H1 (cell line): ENCODE measurements around the gene MAST2. TPM values are rescaled to one million over a fixed set of nuclear protein-coding genes. Genes with fewer than 3 reads are reported as not detected.

Experiments used
- CTCF ChIA-PET: fragments of 300-600 bp; sonication (Branson Sonifier 250); formaldehyde crosslinking; loops from one replicate; lab custom pipeline; 2021; ENCODE audit not compliant: partially characterized antibody; lab: Charles Lee
- POLR2A ChIA-PET: fragments of 300-600 bp; sonication (Branson Sonifier 250); formaldehyde crosslinking; loops from one replicate; lab custom pipeline; 2021; ENCODE audit warnings: inconsistent platforms; ENCODE audit not compliant: partially characterized antibody; lab: Charles Lee
- DNase-seq, 2 experiments: peaks; one replicate each; pipeline versions ENCODE4 v3.0.0 to v3.0.0-alpha.2; 2010 to 2022; ENCODE audit warnings: low spot score in 2 of 2, low read depth in 1 of 2, mixed read lengths in 1 of 2
- FAIRE-seq: peaks from 2 replicates; lab custom pipeline; 2011; peaks lifted over from hg19 to GRCh38; lab: Jason Lieb, UNC
- H2AFZ ChIP-seq: 2 replicates; pipeline ENCODE4 v1.8.1; 2012; ENCODE audit warnings: low read length, inconsistent platforms
- H2AK5ac ChIP-seq: 2 replicates; pipeline ENCODE4 v1.6.1; 2013; ENCODE audit warnings: low read depth, low read length
- H2BK120ac ChIP-seq: replicated peaks from 2 replicates; pipeline ENCODE3; 2013; ENCODE audit warnings: low read depth, low read length, inconsistent platforms
- H2BK12ac ChIP-seq: 2 replicates; pipeline ENCODE4 v1.6.1; 2013; ENCODE audit warnings: low read depth, low read length
- H2BK15ac ChIP-seq: 2 replicates; pipeline ENCODE4 v1.6.1; 2013; ENCODE audit warnings: low read length
- H2BK20ac ChIP-seq: 2 replicates; pipeline ENCODE4 v1.6.1; 2013; ENCODE audit warnings: low read length
- H2BK5ac ChIP-seq: 2 replicates; pipeline ENCODE4 v1.6.1; 2013; ENCODE audit warnings: low read depth, low read length
- H3K14ac ChIP-seq: 2 replicates; pipeline ENCODE4 v1.6.1; 2013; ENCODE audit warnings: inconsistent platforms; ENCODE audit not compliant: insufficient read length
- H3K18ac ChIP-seq: 2 replicates; pipeline ENCODE4 v1.6.1; 2013; ENCODE audit warnings: low read length; ENCODE audit errors: extremely low read depth
- H3K23ac ChIP-seq: 2 replicates; pipeline ENCODE4 v1.6.1; 2013; ENCODE audit warnings: inconsistent platforms; ENCODE audit not compliant: insufficient read length
- H3K23me2 ChIP-seq: 2 replicates; pipeline ENCODE4 v1.6.1; 2013; ENCODE audit warnings: low read depth, low read length
- H3K27ac ChIP-seq: 2 replicates; pipeline ENCODE4 v1.6.1; 2011; ENCODE audit warnings: low read depth, low read length, inconsistent platforms
- H3K27me3 ChIP-seq, 4 experiments: replicated peaks in 1 of 4; 1 replicate in 1 of 4; 2 replicates in 3 of 4; pipeline versions ENCODE4 v1.6.1 to v1.8.1; 2011 to 2013; ENCODE audit warnings: low read length in 3 of 4, mild to moderate bottlenecking in 3 of 4, inconsistent platforms in 2 of 4, mixed read lengths in 2 of 4, moderate library complexity in 1 of 4; ENCODE audit not compliant: control insufficient read depth in 3 of 4, insufficient read depth in 3 of 4; ENCODE audit errors: extremely low read depth in 1 of 4
- H3K36me3 ChIP-seq, 4 experiments: 2 replicates each; pipeline versions ENCODE4 v1.6.1 to v1.8.1; 2011 to 2013; ENCODE audit warnings: mild to moderate bottlenecking in 4 of 4, low read length in 3 of 4, moderate library complexity in 2 of 4, control low read depth in 1 of 4, inconsistent platforms in 1 of 4; ENCODE audit not compliant: insufficient read depth in 4 of 4, control insufficient read depth in 2 of 4
- H3K4ac ChIP-seq: replicated peaks from 2 replicates; pipeline ENCODE3; 2013; ENCODE audit warnings: low read length, low read depth, mixed read lengths, inconsistent platforms; ENCODE audit not compliant: insufficient read length
- H3K4me1 ChIP-seq, 4 experiments: replicated peaks in 1 of 4; 1 replicate in 1 of 4; 2 replicates in 3 of 4; pipeline versions ENCODE4 v1.6.1 to v1.8.1; 2011 to 2013; ENCODE audit warnings: low read length in 3 of 4, inconsistent platforms in 2 of 4, mixed read lengths in 1 of 4; ENCODE audit not compliant: insufficient read depth in 4 of 4, control insufficient read depth in 3 of 4
- H3K4me2 ChIP-seq, 2 experiments: 2 replicates each; pipeline versions ENCODE4 v1.6.1 to v1.8.1; 2011 to 2013; ENCODE audit warnings: low read depth in 2 of 2, low read length in 2 of 2, control low read depth in 1 of 2, inconsistent platforms in 1 of 2, mild to moderate bottlenecking in 1 of 2; ENCODE audit not compliant: insufficient read depth in 1 of 2
- H3K4me3 ChIP-seq, 4 experiments: fragments of 200-600, 300-600 bp in 1 of 4; sonication (generic), shearing (Covaris generic), sonication (Bioruptor Twin) in 1 of 4; 2 replicates each; pipeline versions ENCODE4 v1.5.1 to v1.8.1; 2011 to 2016; ENCODE audit warnings: low read length in 4 of 4, low read depth in 3 of 4, control low read depth in 2 of 4, inconsistent platforms in 2 of 4, mild to moderate bottlenecking in 2 of 4, mixed read lengths in 1 of 4, moderate library complexity in 1 of 4; ENCODE audit not compliant: insufficient read depth in 2 of 4; ENCODE audit errors: extremely low read depth in 1 of 4
- H3K56ac ChIP-seq: replicated peaks from 2 replicates; pipeline ENCODE3; 2013; ENCODE audit warnings: low read depth, mild to moderate bottlenecking, mixed read lengths, low read length, inconsistent platforms; ENCODE audit not compliant: insufficient read length
- H3K79me1 ChIP-seq: 2 replicates; pipeline ENCODE4 v1.6.1; 2013; ENCODE audit warnings: low read depth, low read length, control low read depth
- H3K79me2 ChIP-seq, 2 experiments: 2 replicates each; pipeline versions ENCODE4 v1.6.1 to v1.8.1; 2012 to 2013; ENCODE audit warnings: low read length in 2 of 2, mild to moderate bottlenecking in 2 of 2, inconsistent platforms in 1 of 2; ENCODE audit not compliant: insufficient read depth in 2 of 2, control insufficient read depth in 1 of 2
- H3K9ac ChIP-seq, 4 experiments: replicated peaks in 1 of 4; 1 replicate in 1 of 4; 2 replicates in 3 of 4; pipeline versions ENCODE4 v1.6.1 to v1.8.1; 2011 to 2013; ENCODE audit warnings: low read depth in 3 of 4, low read length in 3 of 4, control low read depth in 2 of 4, mild to moderate bottlenecking in 2 of 4, moderate library complexity in 2 of 4, inconsistent platforms in 1 of 4; ENCODE audit errors: extremely low read depth in 1 of 4
- H3K9me3 ChIP-seq, 2 experiments: 2 replicates each; pipeline versions ENCODE4 v1.6.1 to v1.8.1; 2012 to 2013; ENCODE audit warnings: mild to moderate bottlenecking in 2 of 2, moderate library complexity in 2 of 2, control low read depth in 1 of 2, inconsistent platforms in 1 of 2, low read depth in 1 of 2, low read length in 1 of 2, mixed read lengths in 1 of 2; ENCODE audit not compliant: insufficient read depth in 2 of 2
- H4K20me1 ChIP-seq, 2 experiments: replicated peaks in 1 of 2; 2 replicates each; pipeline versions ENCODE3 to v1.8.1; 2011 to 2013; ENCODE audit warnings: inconsistent platforms in 2 of 2, low read length in 2 of 2, mild to moderate bottlenecking in 1 of 2; ENCODE audit not compliant: insufficient read depth in 2 of 2, control insufficient read depth in 1 of 2
- H4K5ac ChIP-seq: 2 replicates; pipeline ENCODE4 v1.6.1; 2013; ENCODE audit warnings: low read length, low read depth, mixed read lengths, inconsistent platforms; ENCODE audit not compliant: insufficient read length
- H4K8ac ChIP-seq: 2 replicates; pipeline ENCODE4 v1.8.0; 2013; ENCODE audit warnings: mild to moderate bottlenecking, moderate library complexity, low read length, inconsistent platforms; ENCODE audit not compliant: insufficient read depth; ENCODE audit errors: extremely low read depth
- H4K91ac ChIP-seq: replicated peaks from 2 replicates; pipeline ENCODE3; 2013; ENCODE audit warnings: low read length, mixed read lengths, inconsistent platforms; ENCODE audit not compliant: insufficient read length
- CBX5 ChIP-seq: fragments of 300-800, 300-1000 bp; sonication (generic); IDR thresholded peaks from 2 replicates; pipeline ENCODE4 v1.7.1; 2016; ENCODE audit warnings: antibody characterized with exemption, low read length, low read depth
- CBX8 ChIP-seq: fragments of 300-800, 300-1000 bp; sonication (generic); IDR thresholded peaks from 2 replicates; pipeline ENCODE4 v1.7.1; 2016; ENCODE audit warnings: low read depth, low read length, borderline replicate concordance
- CHD1 ChIP-seq: IDR thresholded peaks from 2 replicates; pipeline ENCODE4 v1.6.1; 2012; ENCODE audit warnings: low read depth, low read length, improper control_type of control experiment
- CTBP2 ChIP-seq: IDR thresholded peaks from 2 replicates; pipeline ENCODE4 v1.7.0; 2011; ENCODE audit warnings: borderline replicate concordance, mild to moderate bottlenecking, moderate library complexity, mixed read lengths, low read length; ENCODE audit not compliant: insufficient read depth, insufficient read length
- EZH2 ChIP-seq: fragments of 200-600 bp; sonication (generic); IDR thresholded peaks from 2 replicates; pipeline ENCODE4 v1.7.1; 2012; ENCODE audit warnings: low read depth, mild to moderate bottlenecking, moderate library complexity, low read length, inconsistent platforms; ENCODE audit not compliant: severe bottlenecking
- GTF2F1 ChIP-seq: IDR thresholded peaks from 2 replicates; pipeline ENCODE4 v1.6.1; 2012; ENCODE audit warnings: low read depth, low read length, improper control_type of control experiment, borderline replicate concordance
- JUND ChIP-seq: IDR thresholded peaks from 2 replicates; pipeline ENCODE4 v1.6.1; 2011; ENCODE audit warnings: mild to moderate bottlenecking, improper control_type of control experiment, low read length
- PHF8 ChIP-seq: fragments of 200-600 bp; sonication (generic); conservative IDR thresholded peaks from 2 replicates; pipeline ENCODE4 v1.7.1; 2012; ENCODE audit warnings: low read depth, mild to moderate bottlenecking, inconsistent platforms, low read length, moderate library complexity
- RBBP5 ChIP-seq: IDR thresholded peaks from 2 replicates; pipeline ENCODE4 v1.7.1; 2012; ENCODE audit warnings: low read depth, mild to moderate bottlenecking, inconsistent platforms, low read length, moderate library complexity, borderline replicate concordance
- TAF7 ChIP-seq: optimal IDR thresholded peaks from 2 replicates; pipeline ENCODE3; 2011; ENCODE audit warnings: low read depth, mild to moderate bottlenecking, inconsistent platforms, low read length, moderate library complexity, borderline replicate concordance
- WGBS, 2 experiments: shearing (Covaris generic) in 1 of 2; methylation state at CpG; one replicate each; pipeline versions ENCODE4 v1.1.6 to v1.1.7; 2013 to 2015; ENCODE audit warnings: low lambda C conversion rate in 2 of 2, mixed read lengths in 2 of 2, inconsistent platforms in 1 of 2, low coverage in 1 of 2, missing lambda C conversion rate in 1 of 2; ENCODE audit not compliant: insufficient replicate concordance in 2 of 2, insufficient coverage in 1 of 2, insufficient read length in 1 of 2; ENCODE audit errors: extremely low coverage in 1 of 2, missing lambda C conversion rate in 1 of 2; 5-methylcytosine and 5-hydroxymethylcytosine counted together
- polyA plus RNA-seq, 7 experiments: library from polyadenylated mRNA; depleted of rRNA in 3 of 7; stranded (reverse) in 5 of 7; unstranded in 2 of 7; fragments of >200 nt in 5 of 7; fragments of 200-250 nt in 2 of 7; gene quantifications; 1 replicate in 5 of 7; 2 replicates in 1 of 7; 4 replicates in 1 of 7; pipeline versions ENCODE4 v1.2.1 to v1.2.3, GENCODE V29; 2011 to 2013; ENCODE audit warnings: missing spikeins in 2 of 7, mixed read lengths in 2 of 7
- total RNA-seq: library from RNA; stranded (reverse); fragmentation: NEBNext Ultra II Directional; extraction: Animal tissue kit (Norgen Biotek cat#: 25700); gene quantifications from 2 replicates; pipeline ENCODE4 v1.2.1, GENCODE V29; 2021
- TF ChIP-seq, protein P1 (sequence below): IDR thresholded peaks from 2 replicates; pipeline ENCODE4 v1.6.1; 2011; ENCODE audit warnings: low read length, improper control_type of control experiment

Gene MAST2
- total and polyA plus RNA-seq, 2 of the 8 experiments (the other 6 are each of a cell fraction or from before 2014, with no cell fraction given), result 20.5 to 35.4 TPM

DNA sequence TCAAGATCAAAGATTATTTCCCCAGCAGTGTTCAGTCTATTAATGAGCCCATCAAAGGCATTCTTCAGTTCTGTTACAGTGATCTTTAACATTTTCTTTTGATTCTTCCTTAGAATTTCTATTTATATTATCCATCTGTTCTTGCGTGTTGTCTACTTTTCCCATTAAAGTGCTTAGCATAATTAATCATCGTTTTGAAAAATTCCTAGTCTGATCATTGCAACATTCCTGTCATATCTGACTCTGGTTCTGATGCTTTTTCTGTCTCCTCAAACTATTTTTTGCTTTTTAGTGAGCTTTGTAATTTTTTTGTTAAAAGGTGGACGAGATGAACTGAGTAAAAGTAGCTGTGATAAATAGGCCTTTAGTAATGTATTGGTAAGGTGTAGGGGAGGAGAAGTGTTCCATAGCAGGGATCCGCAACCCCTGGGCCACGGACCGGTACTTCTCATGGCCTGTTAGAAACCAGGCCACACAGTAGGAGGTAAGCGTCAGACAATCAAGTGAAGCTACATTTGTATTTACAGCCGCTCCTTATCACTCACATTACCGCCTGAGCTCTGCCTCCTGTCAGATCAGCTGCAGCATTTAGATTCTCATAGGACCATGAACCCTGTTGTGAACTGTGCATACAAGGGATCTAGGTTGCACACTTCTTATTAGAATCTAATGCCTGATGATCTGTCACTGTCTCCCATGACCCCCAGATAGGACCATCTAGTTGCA lies 165.7 kb downstream of the MAST2 start:
- H3K27ac ChIP-seq, result no peak overlapping the region
- H3K4me2 ChIP-seq, result no peak overlapping the region
- H3K4me1 ChIP-seq, result no peaks in the 10 kb centered on the region
- H3K9me3 ChIP-seq, result no peaks in the 10 kb centered on the region
- DNase-seq, result no peak
- H3K23ac ChIP-seq, result no peak overlapping the region
- H4K20me1 ChIP-seq, result no peaks in the 10 kb centered on the region
- H3K36me3 ChIP-seq, result peaks cover 0 to 8% (median 0%) of the 10 kb centered on the region in 4 experiments; a peak in 2 of 8 replicates
- no peak overlapping the region for H2BK15ac ChIP-seq
- H3K56ac ChIP-seq, result no peak overlapping the region
- no peak overlapping the region for H3K4me3 ChIP-seq
- H3K4ac ChIP-seq, result no peak overlapping the region
- H4K8ac ChIP-seq, result no peak overlapping the region
- H2BK20ac ChIP-seq, result no peak overlapping the region
- H3K9ac ChIP-seq, result no peak overlapping the region
- no peak overlapping the region for H3K14ac ChIP-seq
- H2BK120ac ChIP-seq, result no peak overlapping the region
- no peak overlapping the region for H4K91ac ChIP-seq
- WGBS, 2 experiments, result 82 to 100% methylated on average over 1 to 9 of the region's 9 CpGs
- H3K23me2 ChIP-seq, result no peaks in the 10 kb centered on the region
- no peak overlapping the region for H3K18ac ChIP-seq
- H2AFZ ChIP-seq, result no peak overlapping the region
- H2BK12ac ChIP-seq, result no peak overlapping the region
- POLR2A ChIA-PET, result interaction anchor here (0.6 to 1.7 kb wide), 2 partner anchors 10 to 415 kb away, joined by 3 to 5 read pairs; no protein-coding TSS in a partner anchor
- no peak for FAIRE-seq
- H3K79me2 ChIP-seq, result peaks cover 0 to 5% of the 10 kb centered on the region in 2 experiments; a peak in 1 of 4 replicates
- H3K27me3 ChIP-seq, result no peaks in the 10 kb centered on the region
- H2AK5ac ChIP-seq, result no peak overlapping the region
- no peak overlapping the region for H4K5ac ChIP-seq
- peaks cover 2% of the 10 kb centered on the region; the same call in 1 of the 2 replicates for H3K79me1 ChIP-seq
- H2BK5ac ChIP-seq, result no peak overlapping the region
- CTCF ChIA-PET, result interaction anchor here (1.1 kb wide), 1 partner anchor 12 kb away, joined by 4 read pairs; no protein-coding TSS in a partner anchor
- TF ChIP-seq CTBP2 (no peak), CBX5 (no peak), CBX8 (no peak), TAF7 (no peak), CHD1 (no peak), GTF2F1 (no peak), JUND (no peak), PHF8 (no peak), EZH2 (no peak), RBBP5 (no peak)
- TF ChIP-seq, protein P1, sequence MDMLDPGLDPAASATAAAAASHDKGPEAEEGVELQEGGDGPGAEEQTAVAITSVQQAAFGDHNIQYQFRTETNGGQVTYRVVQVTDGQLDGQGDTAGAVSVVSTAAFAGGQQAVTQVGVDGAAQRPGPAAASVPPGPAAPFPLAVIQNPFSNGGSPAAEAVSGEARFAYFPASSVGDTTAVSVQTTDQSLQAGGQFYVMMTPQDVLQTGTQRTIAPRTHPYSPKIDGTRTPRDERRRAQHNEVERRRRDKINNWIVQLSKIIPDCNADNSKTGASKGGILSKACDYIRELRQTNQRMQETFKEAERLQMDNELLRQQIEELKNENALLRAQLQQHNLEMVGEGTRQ, result no peak
